Esophagus muscularis mucosa (tissue), 4 donors: ENCODE data around the gene RIC1. TPM values are rescaled to one million over a fixed set of nuclear protein-coding genes. Genes with fewer than 3 reads are reported as not detected.
A peak's percentile ranks its signal among the peaks of the same experiment; 100 is the strongest.
"Not testable (repeated sequence)": the region's sequence is repeated elsewhere in the genome, so short reads cannot be mapped to it uniquely, and the experiment has no call there.

Experiments
- DNase-seq: peaks from one replicate; pipeline ENCODE4 v3.0.0-alpha.2; 2017; ENCODE audit errors: extremely low spot score
- H3K27ac ChIP-seq, 4 donors: fragments of 200-600 bp; sonication (generic); replicated peaks in 1 of 4; 1 replicate in 3 of 4; 2 replicates in 1 of 4; pipeline ENCODE4 v1.5.1; 2016 to 2019; ENCODE audit warnings: mild to moderate bottlenecking in 1 of 4
- H3K27me3 ChIP-seq, 4 donors: fragments of 200-600 bp; sonication (generic); one replicate each; pipeline versions ENCODE4 v1.5.1 to v1.6.0; 2016 to 2019
- H3K36me3 ChIP-seq, 4 donors: fragments of 200-600 bp; sonication (generic); one replicate each; pipeline ENCODE4 v1.5.1; 2016 to 2019
- H3K4me1 ChIP-seq, 4 donors: fragments of 200-600 bp; sonication (generic); one replicate each; pipeline ENCODE4 v1.5.1; 2016 to 2019
- H3K4me3 ChIP-seq, 4 donors: fragments of 200-600 bp; sonication (generic); 1 replicate in 2 of 4; 2 replicates in 2 of 4; pipeline ENCODE4 v1.5.1; 2016 to 2019; ENCODE audit warnings: mild to moderate bottlenecking in 4 of 4, moderate library complexity in 1 of 4
- H3K9me3 ChIP-seq, 4 donors: fragments of 200-600 bp; sonication (generic); 1 replicate in 3 of 4; 2 replicates in 1 of 4; pipeline ENCODE4 v1.5.1; 2016 to 2019
- CTCF ChIP-seq, 3 experiments: fragments of 200-600 bp in 2 of 3; fragments of 450-650 bp in 1 of 3; sonication (generic) in 2 of 3; IDR thresholded peaks; one replicate each; pipeline ENCODE4 v1.5.1; 2017 to 2019; ENCODE audit warnings: antibody characterized with exemption in 3 of 3, mild to moderate bottlenecking in 2 of 3, moderate library complexity in 1 of 3
- EP300 ChIP-seq: sonication (generic); formaldehyde crosslinking; IDR thresholded peaks from one replicate; pipeline ENCODE4 v1.6.1; 2017; ENCODE audit warnings: antibody characterized with exemption
- POLR2A ChIP-seq: fragments of 450-650 bp; IDR thresholded peaks from one replicate; pipeline ENCODE4 v1.6.1; 2017; ENCODE audit warnings: antibody characterized with exemption, moderate library complexity, mild to moderate bottlenecking, low read depth
- POLR2AphosphoS5 ChIP-seq, 2 donors: sonication (generic); formaldehyde crosslinking; IDR thresholded peaks; one replicate each; pipeline ENCODE4 v1.6.1; 2017; ENCODE audit warnings: antibody characterized with exemption in 2 of 2
- WGBS: methylation state at CpG from one replicate; pipeline ENCODE4 v1.1.5; 2018; 5-methylcytosine and 5-hydroxymethylcytosine counted together
- intact Hi-C: fragments of 100-400 bp; cut with DNase I; formaldehyde crosslinking; loops from one replicate; pipeline ENCODE4 v1.15.1; 2023
- total RNA-seq, 4 donors: library from RNA; depleted of rRNA; stranded (reverse); fragments of >200 nt; gene quantifications; one replicate each; pipeline versions ENCODE4 v1.1.0 to v1.2.1, GENCODE V29; 2016

Gene RIC1
- total RNA-seq, 4 donors from 2014 or later: 51.6 to 64.9 (median 57.4) TPM

GRCh38 chr9:5799314-5799713 lies 170.4 kb downstream of the RIC1 start:
- Histone ChIP-seq H3K4me3 (peak overlapping the region; percentile 31 to 37 (median 35)), H3K9me3 (no peaks in the 10 kb centered on the region), H3K27me3 (no peaks in the 10 kb centered on the region), H3K27ac (no peak overlapping the region), H3K4me1 (peaks cover 7 to 26% (median 9%) of the 10 kb centered on the region in 4 donors), H3K36me3 (peaks cover 0 to 30% (median 17%) of the 10 kb centered on the region in 4 donors)
- DNase-seq: no peak
- intact Hi-C loops: no loop called here
- peak; percentile 45 to 71 (median 52) for TF ChIP-seq CTCF (IDR thresholded peaks at IDR 0.05)
- no peak for TF ChIP-seq POLR2A
- 25% methylated on average over 5 of the region's 5 CpGs for WGBS

- H3K4me3 ChIP-seq, H3K27me3 ChIP-seq, DNase-seq, intact Hi-C loops, H3K9me3 ChIP-seq: not testable (repeated sequence)
- Histone ChIP-seq H3K27ac (peak overlapping the region in 1 of 4 donors; percentile 4), H3K4me1 (peaks cover 7 to 26% (median 9%) of the 10 kb centered on the region in 4 donors), H3K36me3 (peaks cover 0 to 39% (median 21%) of the 10 kb centered on the region in 4 donors)
- WGBS: 82% methylated on average over 7 of the region's 7 CpGs
Measured at GRCh38 chr9:5800378-5800777, 171.5 kb downstream of the RIC1 start.

DNA sequence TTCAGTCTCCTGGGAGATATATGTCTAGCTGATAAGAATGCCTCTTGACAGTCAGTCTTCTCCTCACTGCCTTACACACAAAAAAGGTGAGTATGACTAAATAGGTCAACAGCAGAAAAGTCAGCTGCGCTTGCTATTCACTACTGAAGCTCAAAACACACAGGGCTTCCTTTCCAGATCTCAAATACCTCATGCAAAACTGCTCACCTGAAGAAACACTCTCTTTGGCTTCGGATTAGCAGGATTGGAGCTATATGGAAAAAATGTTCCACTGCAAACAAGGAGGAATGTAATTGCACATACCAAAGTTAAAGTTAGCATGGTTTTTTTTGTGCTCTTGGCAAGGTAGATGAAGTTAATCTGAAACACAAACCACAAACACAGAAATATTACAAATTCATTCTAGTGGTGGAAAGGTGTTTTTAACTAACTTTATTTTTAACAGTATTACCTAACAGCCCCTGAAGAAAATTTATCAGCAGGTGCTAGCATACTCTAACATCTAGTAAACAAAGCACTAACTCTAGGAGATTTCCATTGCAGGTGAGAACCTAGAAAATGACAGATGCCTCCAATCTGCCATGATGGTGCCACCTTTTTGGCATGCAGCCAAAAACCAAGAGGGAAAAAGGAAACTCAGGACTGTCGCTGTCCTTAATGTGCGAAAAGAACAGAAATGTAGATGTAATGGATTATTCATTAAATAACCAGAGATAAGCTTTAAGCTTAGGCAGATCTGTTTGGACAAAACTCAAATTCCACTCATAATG lies 172.2 kb downstream of the RIC1 start:
- peaks cover 7 to 26% (median 9%) of the 10 kb centered on the region in 4 donors for H3K4me1 ChIP-seq
- H3K9me3 ChIP-seq: no peaks in the 10 kb centered on the region
- WGBS: 82% methylated on average over 4 of the region's 4 CpGs
- H3K4me3 ChIP-seq: no peak overlapping the region
- H3K27me3 ChIP-seq: no peaks in the 10 kb centered on the region
- H3K36me3 ChIP-seq: peaks cover 0 to 42% (median 19%) of the 10 kb centered on the region in 4 donors
- H3K27ac ChIP-seq: no peak overlapping the region
- intact Hi-C loops: no loop called here
- no peak for TF ChIP-seq POLR2A
- DNase-seq: no peak

- Histone ChIP-seq H3K4me1 (peaks cover 7 to 26% (median 9%) of the 10 kb centered on the region in 4 donors), H3K27me3 (no peaks in the 10 kb centered on the region), H3K4me3 (no peak overlapping the region), H3K36me3 (peaks cover 0 to 36% (median 19%) of the 10 kb centered on the region in 4 donors), H3K9me3 (no peaks in the 10 kb centered on the region), H3K27ac (no peak overlapping the region)
- WGBS: 90% methylated on average over 3 of the region's 3 CpGs
- intact Hi-C loops: no loop called here
- no peak for DNase-seq
- no peak for TF ChIP-seq CTCF (IDR thresholded peaks at IDR 0.05)
- TF ChIP-seq EP300: no peak
- TF ChIP-seq POLR2A: no peak
- no peak for TF ChIP-seq POLR2AphosphoS5 (IDR thresholded peaks at IDR 0.05)
Measured at GRCh38 chr9:5801739-5802113, 172.8 kb downstream of the RIC1 start.

DNA sequence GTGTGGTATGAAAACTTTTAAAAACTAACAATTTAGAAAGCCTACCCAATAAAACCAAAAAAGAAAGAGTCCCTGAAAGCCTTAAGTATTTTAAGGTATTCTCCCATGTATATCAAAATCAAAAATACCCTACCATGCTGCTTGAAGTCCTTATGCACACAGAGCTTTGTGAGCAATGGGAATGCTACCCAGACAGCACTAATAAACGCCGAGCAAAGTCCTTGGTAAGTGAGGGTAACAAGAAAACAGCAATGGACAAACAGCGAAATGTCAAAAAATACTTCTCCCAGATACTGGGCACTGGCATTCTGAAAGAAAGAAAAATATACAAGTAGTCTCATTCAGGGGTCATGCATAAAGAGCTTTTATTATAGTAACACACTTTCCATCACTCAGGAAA lies 176.6 kb downstream of the RIC1 start:
- DNase-seq: no peak
- TF ChIP-seq POLR2AphosphoS5 (IDR thresholded peaks at IDR 0.05) (no peak), CTCF (IDR thresholded peaks at IDR 0.05) (no peak), POLR2A (no peak), EP300 (no peak)
- Histone ChIP-seq H3K27ac (no peak overlapping the region), H3K4me1 (peaks cover 7 to 14% (median 9%) of the 10 kb centered on the region in 4 donors), H3K4me3 (no peak overlapping the region), H3K9me3 (no peaks in the 10 kb centered on the region), H3K36me3 (peaks cover 0 to 42% (median 18%) of the 10 kb centered on the region in 4 donors), H3K27me3 (no peaks in the 10 kb centered on the region)
- WGBS: 90% methylated on average over 3 of the region's 3 CpGs
- intact Hi-C loops: no loop called here
